Endometrial microvascular endothelial cells (primary cell): ENCODE data around the gene VWF. TPM values are rescaled to one million over a fixed set of nuclear protein-coding genes. Genes with fewer than 3 reads are reported as not detected.

Source experiments
- in situ Hi-C: cut with HindIII; loops from 2 replicates; pipeline ENCODE4 v1.10.0; 2017; ENCODE audit warnings: low sequenced_read_pairs, low pct_unique_long_range_greater_than_20kb; ENCODE audit errors: inconsistent ontology term
- total RNA-seq: library from RNA; depleted of rRNA; stranded (reverse); fragments of >200 nt; gene quantifications from one replicate; pipeline ENCODE4 v1.2.3, GENCODE V29; 2015; ENCODE audit errors: inconsistent ontology term

Gene VWF
- total RNA-seq, 1 donor from 2014 or later, result 506 TPM

- in situ Hi-C loops, result no loop called here
These were observed 39.5 kb downstream of the VWF start for GRCh38 chr12:6084969-6085450.

GRCh38 chr12:6084261-6084968, 40.1 kb downstream of the VWF start:
- in situ Hi-C loops, result no loop called here

GRCh38 chr12:6083601-6084000, 40.9 kb downstream of the VWF start:
- in situ Hi-C loops, result no loop called here

- in situ Hi-C loops, result no loop called here
These were observed 41.9 kb downstream of the VWF start for GRCh38 chr12:6082613-6083012.

- in situ Hi-C loops, result no loop called here
These were observed 44.1 kb downstream of the VWF start for GRCh38 chr12:6080149-6081045.

- in situ Hi-C loops, result no loop called here
These were observed 45.9 kb downstream of the VWF start for GRCh38 chr12:6078398-6079096.

GRCh38 chr12:6077692-6078083, 46.8 kb downstream of the VWF start:
- in situ Hi-C loops, result no loop called here

- in situ Hi-C loops, result no loop called here
These were observed 47.4 kb downstream of the VWF start for GRCh38 chr12:6076776-6077691.

- in situ Hi-C loops, result no loop called here
These were observed 48.1 kb downstream of the VWF start for GRCh38 chr12:6076346-6076745.

- in situ Hi-C loops, result no loop called here
These were observed 49.4 kb downstream of the VWF start for GRCh38 chr12:6074979-6075585.

- in situ Hi-C loops, result no loop called here
These were observed 50.0 kb downstream of the VWF start for GRCh38 chr12:6074427-6074826.

GRCh38 chr12:6073426-6073825, 51.0 kb downstream of the VWF start:
- in situ Hi-C loops, result no loop called here

GRCh38 chr12:6072302-6072752, 52.1 kb downstream of the VWF start:
- in situ Hi-C loops, result no loop called here

- in situ Hi-C loops, result no loop called here
These were observed 52.9 kb downstream of the VWF start for GRCh38 chr12:6071589-6071988.

- in situ Hi-C loops, result no loop called here
These were observed 53.8 kb downstream of the VWF start for GRCh38 chr12:6070472-6071257.

GRCh38 chr12:6069437-6070093, 54.9 kb downstream of the VWF start:
- in situ Hi-C loops, result no loop called here

- in situ Hi-C loops, result no loop called here
These were observed 56.2 kb downstream of the VWF start for GRCh38 chr12:6068227-6068626.
